Naive B cell (primary cell): ENCODE measurements around the gene ESRP2. TPM values are rescaled to one million over a fixed set of nuclear protein-coding genes. Genes with fewer than 3 reads are reported as not detected.

Source experiments
- ATAC-seq, 2 donors: fragments of 150-1000 bp; cut with Tn5 transposase; 2 replicates each; pipeline ENCODE4 v1.10.0; 2021; ENCODE audit warnings: low read depth in 2 of 2, mild to moderate bottlenecking in 2 of 2, moderate library complexity in 2 of 2
- DNase-seq: peaks from one replicate; pipeline ENCODE4 v3.0.0; 2022
- H3K27ac Mint-ChIP-seq, 6 donors: one replicate each; pipeline ENCODE4 v1.8.0; 2020 to 2022; ENCODE audit warnings: mild to moderate bottlenecking in 6 of 6, mixed read lengths in 6 of 6, moderate library complexity in 5 of 6, inconsistent platforms in 2 of 6
- H3K27me3 Mint-ChIP-seq, 3 donors: one replicate each; pipeline ENCODE4 v1.8.0; 2021 to 2022; ENCODE audit warnings: mixed read lengths in 3 of 3, mild to moderate bottlenecking in 1 of 3
- H3K36me3 Mint-ChIP-seq, 2 donors: one replicate each; pipeline ENCODE4 v1.8.0; 2020 to 2022; ENCODE audit warnings: mixed read lengths in 2 of 2, inconsistent platforms in 1 of 2, mild to moderate bottlenecking in 1 of 2
- H3K4me1 Mint-ChIP-seq, 3 donors: one replicate each; pipeline ENCODE4 v1.8.0; 2020 to 2022; ENCODE audit warnings: mixed read lengths in 3 of 3, inconsistent platforms in 1 of 3, mild to moderate bottlenecking in 1 of 3, moderate library complexity in 1 of 3
- H3K4me3 Mint-ChIP-seq, 8 donors: one replicate each; pipeline ENCODE4 v1.8.0; 2020 to 2022; ENCODE audit warnings: mild to moderate bottlenecking in 8 of 8, mixed read lengths in 8 of 8, moderate library complexity in 8 of 8, inconsistent platforms in 2 of 8
- H3K9me3 Mint-ChIP-seq, 7 donors: one replicate each; pipeline ENCODE4 v1.8.0; 2020 to 2022; ENCODE audit warnings: mixed read lengths in 7 of 7, mild to moderate bottlenecking in 5 of 7, inconsistent platforms in 2 of 7, moderate library complexity in 1 of 7
- polyA plus RNA-seq, 6 donors: library from polyadenylated mRNA; unstranded; fragments of 300-500 nt; fragmentation: Illumina TruSeq; gene quantifications; one replicate each; pipeline ENCODE4 v1.2.3, GENCODE V29; 2021; ENCODE audit warnings: low read depth in 6 of 6

Gene ESRP2
- polyA plus RNA-seq, 6 donors from 2014 or later: 0.32 to 2.8 (median 0.87) TPM; not detected in 1

DNA sequence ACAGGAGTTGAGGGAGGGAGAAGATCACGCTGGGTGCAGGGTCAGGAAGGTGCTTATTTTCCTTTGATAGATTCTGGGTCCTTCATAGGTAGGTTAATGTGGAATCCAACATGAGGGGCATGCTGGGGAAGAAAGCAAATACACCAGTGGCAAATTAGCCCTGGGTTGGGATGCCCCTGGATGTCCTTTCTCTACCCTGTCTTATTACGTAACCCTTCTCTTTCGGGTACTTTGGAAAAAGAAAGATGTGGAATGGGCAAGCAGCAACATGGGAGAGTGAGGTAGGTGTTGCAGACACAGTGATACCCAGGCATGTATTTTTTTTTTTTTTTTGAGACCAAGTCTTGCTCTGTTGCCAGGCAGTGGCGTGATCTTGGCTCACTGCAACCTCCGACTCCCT, 37.5 kb upstream of the ESRP2 start:
- H3K4me3 Mint-ChIP-seq: peak overlapping the region in 6 of 8 donors; percentile 5 to 82 (median 44)
- H3K27ac Mint-ChIP-seq: peak overlapping the region in 5 of 6 donors; percentile 12 to 87 (median 48)
- H3K27me3 Mint-ChIP-seq: no peaks in the 10 kb centered on the region
- peaks cover 38 to 66% (median 55%) of the 10 kb centered on the region in 3 donors for H3K4me1 Mint-ChIP-seq
- H3K36me3 Mint-ChIP-seq: peaks cover 5 to 6% of the 10 kb centered on the region in 2 donors
- DNase-seq: no peak
- ATAC-seq: no peak
- no peaks in the 10 kb centered on the region for H3K9me3 Mint-ChIP-seq

DNA sequence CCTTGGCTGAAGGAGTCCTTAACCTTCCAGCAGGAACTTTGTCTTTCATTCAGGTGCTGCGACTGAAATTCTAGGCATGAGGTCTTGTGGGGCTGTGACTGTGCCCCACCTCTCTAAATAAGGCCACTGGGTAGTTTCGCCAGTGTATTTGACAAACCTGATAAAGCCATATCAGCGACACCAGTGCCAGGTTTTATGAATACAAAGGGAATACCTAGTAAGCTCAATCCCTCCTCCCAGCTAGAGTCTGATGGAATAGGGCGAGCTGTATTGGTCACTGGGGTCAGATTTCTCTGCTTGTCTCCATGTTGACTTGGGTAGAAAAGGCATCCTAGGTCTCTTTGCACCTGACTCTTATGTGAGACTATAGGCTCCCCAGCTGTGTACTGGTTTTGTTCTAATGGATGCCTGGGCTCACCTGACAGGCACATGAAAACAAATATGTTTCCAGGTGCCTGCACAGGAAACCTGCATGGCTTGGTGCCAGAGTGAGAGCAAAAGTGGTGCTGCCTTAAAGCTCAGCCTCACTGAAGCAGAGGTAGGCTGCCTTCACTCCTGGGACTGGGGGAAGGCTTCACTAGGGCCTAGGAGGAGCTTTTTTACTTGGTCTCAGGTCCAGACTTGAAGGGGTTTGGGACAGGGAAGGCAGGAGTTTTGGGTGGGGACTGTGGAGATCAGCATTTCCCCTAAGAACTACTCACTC, 36.7 kb upstream of the ESRP2 start:
- Mint-ChIP-seq H3K27ac (peak overlapping the region in 5 of 6 donors; percentile 12 to 87 (median 68)), H3K27me3 (no peaks in the 10 kb centered on the region), H3K4me1 (peaks cover 38 to 73% (median 60%) of the 10 kb centered on the region in 3 donors), H3K9me3 (no peaks in the 10 kb centered on the region), H3K4me3 (peak overlapping the region in 5 of 8 donors; percentile 6 to 82 (median 33)), H3K36me3 (peaks cover 5 to 6% of the 10 kb centered on the region in 2 donors)
- ATAC-seq: peak; percentile 39 to 45
- no peak for DNase-seq

DNA sequence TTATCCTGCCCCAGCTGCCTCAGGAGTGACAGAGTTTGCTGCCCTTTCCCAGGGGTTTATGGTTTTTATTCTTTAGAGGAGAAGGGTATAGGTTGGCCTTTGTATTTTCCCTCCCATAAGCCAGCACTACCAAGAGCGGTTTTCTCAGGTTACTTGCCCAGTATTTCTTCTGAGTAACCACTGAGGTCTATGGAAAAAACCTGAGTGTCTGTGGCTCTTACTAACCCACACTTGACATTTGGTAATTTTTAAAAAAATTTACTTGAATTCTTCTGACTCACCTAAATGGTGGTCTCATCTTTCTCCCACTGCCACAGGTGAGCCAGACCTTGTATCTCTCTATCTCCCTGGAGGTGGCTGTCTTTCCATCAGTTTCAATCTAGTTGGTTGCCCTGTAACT, 34.4 kb upstream of the ESRP2 start:
- Mint-ChIP-seq H3K9me3 (no peaks in the 10 kb centered on the region), H3K4me3 (peak overlapping the region in 1 of 8 donors; percentile 10), H3K27me3 (no peaks in the 10 kb centered on the region), H3K36me3 (peaks cover 5 to 6% of the 10 kb centered on the region in 2 donors), H3K27ac (peak overlapping the region in 3 of 6 donors; percentile 21 to 61 (median 29)), H3K4me1 (peaks cover 36 to 72% (median 64%) of the 10 kb centered on the region in 3 donors)
- DNase-seq: no peak
- no peak for ATAC-seq

DNA sequence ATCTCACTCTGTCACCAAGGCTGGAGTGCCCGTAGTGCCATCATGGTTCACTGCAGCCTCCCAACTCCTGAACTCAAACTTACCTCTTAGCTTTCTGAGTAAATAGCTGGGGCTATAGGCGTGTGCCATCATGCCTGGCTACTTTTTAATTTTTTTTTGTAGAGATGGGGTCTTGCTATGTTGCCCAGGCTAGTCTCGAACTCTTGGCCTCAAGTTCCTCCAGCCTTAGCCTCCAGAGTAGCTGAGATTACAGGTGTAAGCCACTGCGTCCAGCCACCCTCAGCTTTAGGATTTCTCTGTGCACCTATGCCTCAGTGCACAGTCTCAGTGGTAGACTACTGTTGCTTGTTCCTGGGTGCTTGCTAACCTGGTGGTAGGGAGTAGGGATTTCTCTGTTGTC, 33.9 kb upstream of the ESRP2 start:
- peak overlapping the region in 4 of 6 donors; percentile 61 to 74 (median 65) for H3K27ac Mint-ChIP-seq
- ATAC-seq (no peak), DNase-seq (no peak)
- no peaks in the 10 kb centered on the region for H3K27me3 Mint-ChIP-seq
- no peaks in the 10 kb centered on the region for H3K9me3 Mint-ChIP-seq
- no peak overlapping the region for H3K4me3 Mint-ChIP-seq
- H3K4me1 Mint-ChIP-seq: peaks cover 41 to 71% (median 64%) of the 10 kb centered on the region in 3 donors
- H3K36me3 Mint-ChIP-seq: peaks cover 5 to 6% of the 10 kb centered on the region in 2 donors

DNA sequence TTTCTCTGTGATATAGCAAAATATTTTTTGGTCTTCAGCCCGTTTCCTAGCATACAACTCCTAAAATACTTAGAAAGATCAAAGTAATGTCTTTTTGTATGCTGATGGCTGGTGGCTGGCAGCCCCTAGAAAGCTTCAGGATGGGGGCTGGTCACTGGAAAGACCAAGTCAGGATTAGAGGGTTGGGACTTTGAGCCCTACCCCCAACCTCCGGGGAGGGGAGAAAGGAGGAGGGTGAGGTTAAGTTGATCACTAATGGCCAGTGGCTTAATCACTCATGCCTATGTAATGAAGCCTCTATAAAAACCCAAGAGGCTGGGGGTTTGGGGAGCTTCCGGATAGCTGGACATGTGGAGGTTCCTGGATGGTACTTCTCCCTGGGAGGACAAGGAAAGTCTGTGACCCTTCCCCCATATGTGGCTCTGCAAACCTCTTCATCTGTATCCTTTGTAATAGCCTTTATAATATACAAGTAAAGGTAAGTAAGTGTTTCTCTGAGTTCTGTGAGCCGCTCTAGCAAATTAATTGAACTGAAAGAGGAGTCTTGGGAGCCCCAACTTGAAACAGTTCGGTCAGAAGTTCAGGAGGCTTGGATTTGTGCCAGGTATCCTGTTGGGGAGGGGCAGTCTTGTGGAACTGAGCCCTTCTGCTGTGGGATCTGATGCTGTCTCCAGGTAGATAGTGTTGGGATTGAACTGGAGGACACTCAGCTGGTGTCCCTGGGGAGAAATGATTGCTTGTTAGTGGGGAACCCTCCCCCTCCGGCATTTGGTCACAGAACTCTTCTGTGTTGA, 31.9 kb upstream of the ESRP2 start:
- H3K27ac Mint-ChIP-seq: peak overlapping the region in 3 of 6 donors; percentile 3 to 70 (median 47)
- DNase-seq (no peak), ATAC-seq (no peak)
- no peaks in the 10 kb centered on the region for H3K9me3 Mint-ChIP-seq
- H3K27me3 Mint-ChIP-seq: no peaks in the 10 kb centered on the region
- H3K4me1 Mint-ChIP-seq: peaks cover 42 to 64% (median 60%) of the 10 kb centered on the region in 3 donors
- H3K36me3 Mint-ChIP-seq: peaks cover 0 to 6% of the 10 kb centered on the region in 2 donors
- peak overlapping the region in 1 of 8 donors; percentile 30 for H3K4me3 Mint-ChIP-seq

DNA sequence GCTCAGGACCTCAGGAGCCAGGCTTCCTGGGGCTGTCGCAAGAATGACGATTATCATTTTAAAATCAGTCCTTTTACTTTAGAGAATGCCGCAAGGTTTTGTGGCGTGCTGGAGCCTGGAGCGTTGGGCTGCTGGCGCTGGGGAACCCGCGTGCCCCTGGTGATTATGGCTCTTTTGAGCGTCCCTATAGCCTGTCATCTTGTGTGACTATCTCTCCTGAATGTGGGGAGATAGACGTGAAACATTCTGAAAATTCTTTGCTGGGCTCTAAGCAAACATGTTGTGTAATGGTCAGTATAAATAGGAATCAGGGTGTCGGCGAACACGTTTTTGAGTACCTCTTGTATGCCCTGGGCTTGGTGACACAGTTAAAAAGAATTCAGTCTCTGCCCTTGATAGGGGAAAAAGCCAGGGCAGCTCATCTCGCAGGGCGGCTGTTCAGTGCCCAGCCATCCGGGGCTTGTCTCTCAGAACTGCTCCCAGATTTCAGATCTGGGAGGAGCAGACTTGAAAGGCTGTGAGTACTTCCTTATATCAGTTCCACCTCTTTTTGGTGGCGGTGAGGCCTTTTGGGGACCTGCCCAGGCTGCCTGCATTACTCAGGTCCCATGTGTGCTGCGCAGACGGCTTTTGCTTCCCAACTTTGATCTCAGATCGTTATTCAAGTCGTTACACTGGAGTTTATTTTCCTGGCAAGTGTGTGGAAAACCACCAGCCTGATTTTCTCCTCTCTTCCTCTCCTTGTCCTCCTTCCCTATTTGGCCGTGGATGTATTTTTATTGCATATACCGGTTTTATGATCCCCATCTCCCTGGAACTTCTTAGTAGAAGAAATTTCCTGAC, 29.4 kb upstream of the ESRP2 start:
- H3K4me1 Mint-ChIP-seq: peaks cover 37 to 58% (median 58%) of the 10 kb centered on the region in 3 donors
- ATAC-seq: peak; percentile 10 to 11
- DNase-seq: no peak
- peaks cover 0 to 6% of the 10 kb centered on the region in 2 donors for H3K36me3 Mint-ChIP-seq
- H3K4me3 Mint-ChIP-seq: peak overlapping the region; percentile 88 to 99 (median 96)
- peak overlapping the region; percentile 96 to 99 (median 98) for H3K27ac Mint-ChIP-seq
- no peaks in the 10 kb centered on the region for H3K9me3 Mint-ChIP-seq
- H3K27me3 Mint-ChIP-seq: no peaks in the 10 kb centered on the region

DNA sequence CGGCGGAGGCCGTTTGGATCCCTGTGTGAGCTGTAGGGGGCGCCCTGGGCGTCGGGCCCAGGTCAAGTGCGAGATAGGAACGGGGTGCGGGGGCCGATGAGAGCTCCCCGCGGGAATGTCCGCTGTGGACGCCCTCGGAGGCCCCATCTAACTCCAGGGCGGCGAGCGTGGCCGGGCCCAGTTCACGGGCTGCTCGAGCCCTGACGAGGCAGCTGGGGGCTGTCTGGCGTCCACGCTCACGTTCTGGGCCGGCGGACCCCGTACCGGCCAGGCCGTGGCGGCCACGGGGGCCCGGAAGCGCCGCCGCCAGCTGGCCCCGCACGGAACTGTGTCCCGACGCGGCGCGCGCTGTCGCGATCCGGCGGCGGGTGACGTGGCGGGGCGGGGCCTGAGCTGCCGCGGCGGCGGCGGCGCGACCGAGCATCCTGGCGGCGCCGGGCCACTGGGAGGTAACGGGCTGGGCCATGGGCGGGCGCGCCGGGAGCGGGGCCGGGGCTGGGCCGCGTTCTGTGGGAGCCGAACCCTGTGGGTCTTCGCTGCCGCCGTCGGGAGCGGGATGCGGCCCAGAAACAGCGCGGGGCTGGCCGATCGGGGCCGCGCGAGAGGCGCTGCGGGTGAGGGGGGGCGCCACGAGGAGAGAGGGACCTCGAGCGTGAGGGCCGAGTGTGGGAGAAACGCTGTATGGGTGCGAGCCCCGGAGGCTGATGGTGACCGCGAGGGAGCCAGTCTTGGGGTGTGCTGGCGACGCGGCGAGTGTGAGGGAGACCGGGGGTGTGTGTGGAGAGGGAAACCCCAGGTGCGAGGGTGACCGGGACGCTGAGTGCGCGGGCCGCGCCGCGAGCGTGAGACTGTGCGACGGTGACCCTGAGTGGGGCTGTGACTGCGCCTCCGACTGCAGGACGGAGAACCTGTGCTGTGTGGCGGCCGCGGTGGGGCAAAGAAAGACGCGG, 28.5 kb upstream of the ESRP2 start, which contains the start of gene SLC7A6:
TSS of gene SLC7A6 (plus strand) at position 399 of the 950 bp plus-strand sequence. CDS start 10,201 bp downstream, outside the sequence.
- Mint-ChIP-seq H3K9me3 (no peaks in the 10 kb centered on the region), H3K27ac (peak within 1 kb of the TSS; percentile 97 to 99 (median 98)), H3K27me3 (no peaks in the 10 kb centered on the region), H3K4me1 (peaks cover 33 to 57% (median 52%) of the 10 kb centered on the region in 3 donors), H3K4me3 (peak within 1 kb of the TSS; percentile 88 to 99 (median 96)), H3K36me3 (peaks cover 0 to 5% of the 10 kb centered on the region in 2 donors)
- ATAC-seq: peak; percentile 74 to 76
- peak; percentile 86 for DNase-seq

DNA sequence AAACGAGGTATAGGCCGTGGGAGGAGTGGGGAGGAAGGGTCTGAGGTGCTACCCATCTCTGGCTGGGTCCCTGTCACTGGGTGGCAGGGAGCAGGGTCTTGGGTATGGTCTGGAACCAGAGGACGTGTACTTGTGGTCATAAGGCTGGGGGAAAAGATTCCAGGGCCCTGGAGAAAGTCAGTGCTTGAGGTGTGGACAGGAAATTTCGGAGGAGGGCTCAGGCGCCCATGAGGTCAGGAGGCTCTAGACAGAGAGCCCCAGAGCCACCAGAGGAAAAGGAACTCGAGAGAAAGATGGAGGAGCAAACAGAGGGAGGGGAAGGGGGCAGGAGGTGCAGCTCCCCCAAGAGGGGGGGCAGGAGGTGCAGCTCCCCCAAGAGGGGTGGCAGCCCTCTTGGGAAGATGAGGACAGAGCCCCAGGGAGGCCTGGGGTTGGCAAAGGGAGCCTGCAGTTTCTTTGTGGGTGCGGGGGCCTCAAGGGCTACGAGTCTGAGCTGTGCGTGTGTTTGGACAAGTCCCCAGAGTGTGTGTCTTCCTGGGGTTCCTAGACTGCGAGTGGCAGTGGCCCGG, 27.7 kb upstream of the ESRP2 start:
- Mint-ChIP-seq H3K4me3 (peak overlapping the region; percentile 88 to 98 (median 96)), H3K4me1 (peaks cover 30 to 54% (median 48%) of the 10 kb centered on the region in 3 donors), H3K27ac (peak overlapping the region; percentile 97 to 99 (median 98)), H3K27me3 (no peaks in the 10 kb centered on the region), H3K36me3 (no peaks in the 10 kb centered on the region), H3K9me3 (no peaks in the 10 kb centered on the region)
- DNase-seq (no peak), ATAC-seq (no peak)

DNA sequence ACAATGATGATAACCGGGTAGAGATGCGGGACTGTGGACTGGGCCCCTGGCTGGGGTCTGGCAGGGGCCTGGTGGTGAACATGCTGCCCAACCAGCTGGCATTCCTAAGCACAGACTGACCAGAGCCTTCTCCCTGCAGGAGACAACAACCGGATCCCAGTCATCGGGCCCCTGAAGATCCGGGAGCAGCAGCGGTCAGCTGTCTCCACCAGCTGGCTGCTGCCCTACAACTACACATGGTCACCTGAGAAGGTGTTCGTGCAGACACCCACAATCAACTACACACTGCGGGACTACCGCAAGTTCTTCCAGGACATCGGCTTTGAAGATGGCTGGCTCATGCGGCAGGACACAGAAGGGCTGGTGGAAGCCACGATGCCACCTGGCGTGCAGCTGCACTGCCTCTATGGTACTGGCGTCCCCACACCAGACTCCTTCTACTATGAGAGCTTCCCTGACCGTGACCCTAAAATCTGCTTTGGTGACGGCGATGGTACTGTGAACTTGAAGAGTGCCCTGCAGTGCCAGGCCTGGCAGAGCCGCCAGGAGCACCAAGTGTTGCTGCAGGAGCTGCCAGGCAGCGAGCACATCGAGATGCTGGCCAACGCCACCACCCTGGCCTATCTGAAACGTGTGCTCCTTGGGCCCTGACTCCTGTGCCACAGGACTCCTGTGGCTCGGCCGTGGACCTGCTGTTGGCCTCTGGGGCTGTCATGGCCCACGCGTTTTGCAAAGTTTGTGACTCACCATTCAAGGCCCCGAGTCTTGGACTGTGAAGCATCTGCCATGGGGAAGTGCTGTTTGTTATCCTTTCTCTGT, 23.3 kb upstream of the ESRP2 start:
- Mint-ChIP-seq H3K36me3 (no peaks in the 10 kb centered on the region), H3K9me3 (no peaks in the 10 kb centered on the region), H3K27me3 (no peaks in the 10 kb centered on the region), H3K4me3 (no peak overlapping the region), H3K4me1 (peaks cover 26 to 48% (median 46%) of the 10 kb centered on the region in 3 donors), H3K27ac (peak overlapping the region in 1 of 6 donors; percentile 77)
- DNase-seq (no peak), ATAC-seq (no peak)

DNA sequence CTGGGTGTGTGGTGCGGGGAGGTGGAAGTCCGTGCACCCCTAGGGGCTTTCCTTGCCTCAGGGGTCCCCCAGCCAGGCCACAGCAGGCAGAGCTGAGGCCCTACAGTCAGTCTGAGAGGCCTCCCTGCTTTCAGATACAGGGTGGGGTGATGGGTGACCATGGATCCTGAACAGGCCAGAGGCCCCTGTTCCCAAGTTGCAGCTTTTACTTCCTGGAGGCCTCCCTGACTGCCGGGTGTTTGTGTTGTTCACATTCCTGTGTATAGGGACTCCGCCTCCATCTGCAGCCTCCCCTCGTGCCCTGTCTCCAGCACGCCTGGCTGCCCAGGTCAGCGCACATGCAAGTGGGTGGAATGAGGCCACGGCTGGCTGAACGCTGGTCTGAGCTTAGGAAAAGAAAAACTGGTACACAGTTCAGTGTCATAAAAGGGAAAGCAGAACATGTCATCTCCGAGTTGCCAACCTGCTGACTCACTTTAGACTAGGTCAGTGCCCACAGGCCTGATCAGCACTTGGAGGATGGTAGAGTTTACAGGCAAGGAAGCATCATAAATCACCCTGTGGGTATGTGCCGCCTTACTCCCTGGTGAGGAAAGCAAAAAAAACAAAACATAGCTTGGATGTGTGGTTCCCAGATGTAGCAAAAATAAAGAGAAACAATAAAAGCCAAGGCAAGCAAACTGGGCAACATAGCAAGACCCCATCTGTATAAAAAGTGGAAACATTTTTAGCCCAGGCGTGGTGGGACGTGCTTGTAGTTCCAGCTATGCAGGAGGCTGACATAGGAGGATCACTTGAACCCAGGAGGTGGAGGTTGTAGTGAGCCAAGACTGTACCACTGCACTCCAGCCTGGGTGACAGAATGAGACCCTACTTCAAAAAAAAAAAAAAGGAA, 22.2 kb upstream of the ESRP2 start:
- Mint-ChIP-seq H3K4me3 (peak overlapping the region in 6 of 8 donors; percentile 3 to 66 (median 32)), H3K36me3 (no peaks in the 10 kb centered on the region), H3K27me3 (no peaks in the 10 kb centered on the region), H3K4me1 (peaks cover 16 to 41% (median 36%) of the 10 kb centered on the region in 3 donors), H3K27ac (peak overlapping the region in 5 of 6 donors; percentile 49 to 93 (median 77)), H3K9me3 (no peaks in the 10 kb centered on the region)
- DNase-seq: no peak
- peak in 1 of 2 donors; percentile 3 for ATAC-seq
